Fibroblast of villous mesenchyme (primary cell): ENCODE results near the gene GPRASP2. TPM values are rescaled to one million over a fixed set of nuclear protein-coding genes. Genes with fewer than 3 reads are reported as not detected.

Experiments
- DNase-seq: peaks from one replicate; pipeline ENCODE4 v3.0.0-alpha.2; 2010; ENCODE audit warnings: low read depth
- H3K4me3 ChIP-seq: 2 replicates; pipeline ENCODE4 v1.5.1; 2011; ENCODE audit warnings: low read depth, mild to moderate bottlenecking, low read length
- small RNA-seq: library from RNA; depleted of rRNA; stranded (forward); fragments of <200 nt; gene quantifications from one replicate; pipeline ENCODE3, GENCODE V24; 2012
- total RNA-seq: library from RNA; depleted of rRNA; stranded (reverse); fragments of >200 nt; gene quantifications from 2 replicates; pipeline ENCODE4 v1.2.3, GENCODE V29; 2012
- TF ChIP-seq, protein P1 (sequence below): IDR thresholded peaks from 2 replicates; pipeline ENCODE4 v1.5.1; 2012; ENCODE audit warnings: low read depth, mild to moderate bottlenecking, low read length; ENCODE audit not compliant: insufficient read depth

Gene GPRASP2
- total RNA-seq, 1 donor = 15.5 TPM

DNA sequence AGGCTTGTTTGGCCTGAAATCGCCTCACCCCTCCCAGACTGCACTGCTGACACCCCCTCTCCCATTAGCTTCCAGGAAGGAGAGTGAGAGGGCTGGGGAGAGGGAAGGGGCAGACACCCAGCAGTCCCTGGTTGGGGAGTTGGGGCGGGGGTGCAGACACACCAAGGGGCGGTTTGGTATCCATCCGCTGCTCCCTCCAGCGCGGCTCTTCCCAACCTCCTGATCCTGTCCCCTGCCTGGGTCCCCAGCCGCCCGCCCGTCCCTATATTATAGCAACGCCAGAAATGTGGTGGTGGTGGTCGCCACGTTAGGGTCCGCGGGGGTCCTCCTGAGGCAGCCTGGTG lies 33.2 kb downstream of the GPRASP2 start:
- peak overlapping the region; percentile 64 for H3K4me3 ChIP-seq
- TF ChIP-seq, protein P1, sequence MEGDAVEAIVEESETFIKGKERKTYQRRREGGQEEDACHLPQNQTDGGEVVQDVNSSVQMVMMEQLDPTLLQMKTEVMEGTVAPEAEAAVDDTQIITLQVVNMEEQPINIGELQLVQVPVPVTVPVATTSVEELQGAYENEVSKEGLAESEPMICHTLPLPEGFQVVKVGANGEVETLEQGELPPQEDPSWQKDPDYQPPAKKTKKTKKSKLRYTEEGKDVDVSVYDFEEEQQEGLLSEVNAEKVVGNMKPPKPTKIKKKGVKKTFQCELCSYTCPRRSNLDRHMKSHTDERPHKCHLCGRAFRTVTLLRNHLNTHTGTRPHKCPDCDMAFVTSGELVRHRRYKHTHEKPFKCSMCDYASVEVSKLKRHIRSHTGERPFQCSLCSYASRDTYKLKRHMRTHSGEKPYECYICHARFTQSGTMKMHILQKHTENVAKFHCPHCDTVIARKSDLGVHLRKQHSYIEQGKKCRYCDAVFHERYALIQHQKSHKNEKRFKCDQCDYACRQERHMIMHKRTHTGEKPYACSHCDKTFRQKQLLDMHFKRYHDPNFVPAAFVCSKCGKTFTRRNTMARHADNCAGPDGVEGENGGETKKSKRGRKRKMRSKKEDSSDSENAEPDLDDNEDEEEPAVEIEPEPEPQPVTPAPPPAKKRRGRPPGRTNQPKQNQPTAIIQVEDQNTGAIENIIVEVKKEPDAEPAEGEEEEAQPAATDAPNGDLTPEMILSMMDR = no peak
- no peak for DNase-seq

DNA sequence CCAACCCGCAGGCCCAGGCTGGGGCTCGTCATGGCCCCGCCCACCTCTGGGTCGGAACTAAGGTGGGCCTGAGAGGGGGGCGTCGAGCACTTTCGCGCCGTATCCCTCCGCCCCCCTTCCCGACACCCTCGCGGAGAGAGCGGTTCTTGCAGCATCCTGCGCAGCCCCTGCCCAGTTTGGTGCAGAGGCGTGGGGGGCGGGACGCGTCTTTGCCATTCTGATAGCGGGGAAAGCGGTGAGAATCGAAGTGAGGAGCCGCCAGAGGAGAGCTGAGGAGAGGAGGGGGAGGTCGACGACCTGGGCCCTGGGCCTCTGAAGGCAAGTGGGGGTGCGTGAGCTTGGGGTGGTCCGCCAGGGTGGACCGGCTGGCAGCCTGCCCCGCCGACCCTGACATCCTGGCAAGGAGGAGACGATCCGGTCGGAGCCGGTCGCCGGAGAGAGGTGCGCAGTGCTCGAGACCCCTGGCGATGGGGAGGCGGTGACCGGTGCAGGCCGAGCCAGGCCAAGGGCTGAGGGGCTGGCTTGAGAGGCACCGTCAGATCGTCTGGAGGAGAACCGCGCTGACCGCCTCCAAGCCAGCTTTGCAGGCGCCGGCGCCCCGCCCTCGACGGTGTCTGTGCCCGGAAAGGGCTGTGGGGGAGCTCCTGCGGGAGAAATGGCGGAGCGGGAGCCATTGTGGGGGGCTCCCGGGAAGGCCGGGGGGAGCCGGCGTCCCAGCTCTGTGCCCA lies 33.8 kb downstream of the GPRASP2 start:
- peak overlapping the region; percentile 64 for H3K4me3 ChIP-seq
- peak; percentile 11 for DNase-seq
- TF ChIP-seq, protein P1 = no peak

DNA sequence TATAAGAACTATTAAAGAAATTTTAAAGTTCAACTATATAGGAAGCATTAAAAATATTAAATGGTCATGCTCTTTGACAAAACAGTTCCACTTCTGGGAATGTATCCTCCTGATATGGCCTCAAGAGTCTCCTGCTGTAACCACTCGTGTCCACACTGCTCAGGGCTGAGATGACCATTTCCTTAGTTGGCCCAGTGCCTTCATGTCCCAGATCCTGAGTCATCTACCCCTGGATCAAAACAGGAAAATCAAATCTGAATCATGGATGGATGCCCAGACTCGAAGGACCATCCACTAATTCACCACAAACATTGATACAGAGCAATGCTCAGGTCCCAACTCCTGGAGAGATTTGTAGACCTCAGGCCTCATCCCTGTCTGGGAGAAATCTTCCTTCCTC lies 53.0 kb downstream of the GPRASP2 start:
- DNase-seq = peak; percentile 58
- H3K4me3 ChIP-seq = no peak overlapping the region
- TF ChIP-seq, protein P1 = no peak

DNA sequence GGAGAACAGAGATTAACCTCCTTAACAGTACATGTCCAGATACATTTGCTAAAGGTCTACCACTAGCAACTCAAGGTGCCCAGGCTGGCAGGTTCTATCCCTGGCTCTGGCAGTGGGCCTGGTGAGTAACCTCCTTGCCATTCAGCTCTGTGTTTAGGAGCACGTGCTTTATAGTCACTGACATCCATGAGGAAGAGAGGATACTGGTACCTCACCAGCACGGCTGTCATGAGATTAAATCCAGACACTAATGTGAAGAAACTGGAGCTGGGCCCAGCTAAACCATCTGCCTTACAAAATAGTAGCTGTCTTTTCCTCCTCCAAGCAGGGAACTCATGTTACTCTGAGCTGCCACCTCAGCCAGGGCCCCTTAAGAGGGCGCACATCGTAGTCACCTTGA lies 53.6 kb downstream of the GPRASP2 start:
- TF ChIP-seq, protein P1 = no peak
- H3K4me3 ChIP-seq = no peak overlapping the region
- peak; percentile 70 for DNase-seq

DNA sequence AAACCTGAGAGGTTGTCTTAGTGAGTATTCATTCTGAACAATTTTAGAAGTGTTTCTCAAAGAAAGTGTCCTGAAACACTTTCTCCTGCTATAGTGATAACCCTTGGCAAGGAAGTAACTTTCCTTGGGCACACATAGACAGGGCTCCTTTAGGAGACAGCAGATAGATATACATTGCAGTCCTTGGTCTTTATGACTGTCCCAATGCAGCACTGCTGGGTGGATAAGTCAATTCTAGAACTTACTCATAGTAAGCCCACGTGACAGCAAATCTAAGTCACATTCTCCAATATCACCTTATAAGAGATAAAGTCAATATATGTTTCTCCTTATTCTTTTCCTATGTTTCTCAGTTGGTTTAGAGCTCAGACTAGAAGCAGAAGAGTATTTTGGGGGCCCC lies 55.0 kb downstream of the GPRASP2 start:
- TF ChIP-seq, protein P1 = no peak
- DNase-seq = no peak
- H3K4me3 ChIP-seq = no peak overlapping the region

Small RNAs within 50 kb of the gene (small RNA-seq; reads per million reads assigned to genes)
- gene RNU6-589P = not detected

Other genes starting within 250 kb of the GPRASP2 start
- gene TCP11X2, start 240.6 kb upstream of the GPRASP2 start, total RNA-seq = not detected in 2 replicates
- 1.7 and 3.9 TPM in 2 replicates for gene TMSB15A, start 195.7 kb upstream of the GPRASP2 start, total RNA-seq
- 15.5 and 18.0 TPM in 2 replicates for gene ARMCX5, start 112.9 kb upstream of the GPRASP2 start, total RNA-seq
- gene GPRASP1, start 61.0 kb upstream of the GPRASP2 start, total RNA-seq = 2.6 and 2.9 TPM in 2 replicates
- 4.8 and 6.9 TPM in 2 replicates for gene GPRASP3, start 8.3 kb downstream of the GPRASP2 start, total RNA-seq
- gene RAB40AL, start 224.8 kb downstream of the GPRASP2 start, total RNA-seq = 0.43 and 1.3 TPM in 2 replicates